Measurements from ENCODE around the gene AGMO. TPM values are rescaled to one million over a fixed set of nuclear protein-coding genes. Genes with fewer than 3 reads are reported as not detected.

Gene AGMO
- total RNA-seq, 2 donors from 2014 or later = 1.9 TPM; not detected in 1

DNA sequence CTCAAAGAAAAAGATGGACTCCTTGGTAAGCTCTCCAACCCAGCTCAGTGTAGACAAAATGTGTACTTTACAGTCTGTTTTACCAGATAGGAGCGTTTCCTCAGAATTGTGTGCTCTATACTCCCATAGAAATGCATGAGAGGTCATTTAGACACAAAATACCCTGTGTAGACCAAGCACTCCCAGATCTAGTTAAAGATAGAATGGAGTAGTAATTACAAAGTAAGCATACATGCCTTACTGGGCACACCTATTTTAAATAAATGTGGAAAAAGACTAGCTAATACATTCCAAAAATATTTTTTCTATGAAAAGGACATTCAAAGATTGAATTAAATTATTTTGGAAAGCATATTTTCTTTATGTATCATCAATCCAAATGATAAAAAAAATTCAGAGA is 387.3 kb downstream of the AGMO start:
- Histone ChIP-seq H3K9ac (ENCODE audit: extremely low read depth, low read length, poor library complexity, severe bottlenecking) (no peak overlapping the region), H3K4me1 (ENCODE audit: control insufficient read depth, insufficient read depth, low read length) (no peaks in the 10 kb centered on the region), H3K9me3 (ENCODE audit: control insufficient read depth, low read length) (no peaks in the 10 kb centered on the region), H3K4me3 (ENCODE audit: low read length) (no peak overlapping the region), H3K36me3 (ENCODE audit: control insufficient read depth, insufficient read depth, low read length) (no peaks in the 10 kb centered on the region), H3K27me3 (ENCODE audit: control insufficient read depth, insufficient read depth, low read length, poor library complexity, severe bottlenecking) (no peaks in the 10 kb centered on the region), H3K27ac (ENCODE audit: low read depth, low read length) (no peak overlapping the region)
- Mint-ChIP-seq H3K27me3 (ENCODE audit: insufficient read depth) (no peaks in the 10 kb centered on the region), H3K27ac (no peak overlapping the region), H3K36me3 (ENCODE audit: low read depth) (peaks cover 2% of the 10 kb centered on the region), H3K4me3 (no peak overlapping the region), H3K4me1 (peaks cover 2% of the 10 kb centered on the region), H3K9me3 (peaks cover 4% of the 10 kb centered on the region)
- DNase-seq = no peak
- TF ChIP-seq, protein P1, sequence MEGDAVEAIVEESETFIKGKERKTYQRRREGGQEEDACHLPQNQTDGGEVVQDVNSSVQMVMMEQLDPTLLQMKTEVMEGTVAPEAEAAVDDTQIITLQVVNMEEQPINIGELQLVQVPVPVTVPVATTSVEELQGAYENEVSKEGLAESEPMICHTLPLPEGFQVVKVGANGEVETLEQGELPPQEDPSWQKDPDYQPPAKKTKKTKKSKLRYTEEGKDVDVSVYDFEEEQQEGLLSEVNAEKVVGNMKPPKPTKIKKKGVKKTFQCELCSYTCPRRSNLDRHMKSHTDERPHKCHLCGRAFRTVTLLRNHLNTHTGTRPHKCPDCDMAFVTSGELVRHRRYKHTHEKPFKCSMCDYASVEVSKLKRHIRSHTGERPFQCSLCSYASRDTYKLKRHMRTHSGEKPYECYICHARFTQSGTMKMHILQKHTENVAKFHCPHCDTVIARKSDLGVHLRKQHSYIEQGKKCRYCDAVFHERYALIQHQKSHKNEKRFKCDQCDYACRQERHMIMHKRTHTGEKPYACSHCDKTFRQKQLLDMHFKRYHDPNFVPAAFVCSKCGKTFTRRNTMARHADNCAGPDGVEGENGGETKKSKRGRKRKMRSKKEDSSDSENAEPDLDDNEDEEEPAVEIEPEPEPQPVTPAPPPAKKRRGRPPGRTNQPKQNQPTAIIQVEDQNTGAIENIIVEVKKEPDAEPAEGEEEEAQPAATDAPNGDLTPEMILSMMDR (conservative IDR thresholded peaks at IDR 0.05) = no peak
- 100% methylated on average over 1 of the region's 1 CpG; no CpG with 5 or more reads in 1 of the 2 experiments for WGBS, 2 experiments (ENCODE audit: insufficient coverage in 1 of 2, insufficient read length in 1 of 2)

DNA sequence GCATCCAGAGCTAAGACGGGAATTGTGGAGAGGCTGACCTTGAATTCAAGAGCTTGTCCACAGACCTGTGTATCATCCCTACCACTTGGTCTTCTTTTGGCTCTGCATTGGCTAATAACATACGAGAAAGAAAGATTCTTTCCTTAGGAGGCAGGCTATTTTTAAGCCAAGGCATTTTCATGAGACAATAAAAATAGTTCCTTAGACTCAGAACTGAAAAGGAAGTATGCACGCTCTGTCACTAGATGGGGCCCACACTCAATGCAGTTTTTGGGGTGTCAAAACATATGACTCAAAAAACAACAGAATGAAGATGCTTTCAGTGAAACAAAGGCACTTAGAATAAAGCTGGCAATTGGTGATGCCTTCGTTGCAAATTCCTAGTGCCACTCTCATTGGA is 393.3 kb downstream of the AGMO start:
- Histone ChIP-seq H3K27ac (ENCODE audit: low read depth, low read length) (no peak overlapping the region), H3K27me3 (ENCODE audit: control insufficient read depth, insufficient read depth, low read length, poor library complexity, severe bottlenecking) (no peaks in the 10 kb centered on the region), H3K9ac (ENCODE audit: extremely low read depth, low read length, poor library complexity, severe bottlenecking) (no peak overlapping the region), H3K4me3 (ENCODE audit: low read length) (no peak overlapping the region), H3K4me1 (ENCODE audit: control insufficient read depth, insufficient read depth, low read length) (no peaks in the 10 kb centered on the region), H3K9me3 (ENCODE audit: control insufficient read depth, low read length) (no peaks in the 10 kb centered on the region), H3K36me3 (ENCODE audit: control insufficient read depth, insufficient read depth, low read length) (no peaks in the 10 kb centered on the region)
- Mint-ChIP-seq H3K36me3 (ENCODE audit: low read depth) (no peaks in the 10 kb centered on the region), H3K27me3 (ENCODE audit: insufficient read depth) (no peaks in the 10 kb centered on the region), H3K4me1 (no peaks in the 10 kb centered on the region), H3K27ac (no peak overlapping the region), H3K4me3 (no peak overlapping the region), H3K9me3 (peaks cover 5% of the 10 kb centered on the region)
- no peak for DNase-seq
- 90 to 93% methylated on average over 3 to 4 of the region's 4 CpGs for WGBS, 2 experiments (ENCODE audit: insufficient coverage in 1 of 2, insufficient read length in 1 of 2)
- TF ChIP-seq, protein P1 (conservative IDR thresholded peaks at IDR 0.05) = no peak

DNA sequence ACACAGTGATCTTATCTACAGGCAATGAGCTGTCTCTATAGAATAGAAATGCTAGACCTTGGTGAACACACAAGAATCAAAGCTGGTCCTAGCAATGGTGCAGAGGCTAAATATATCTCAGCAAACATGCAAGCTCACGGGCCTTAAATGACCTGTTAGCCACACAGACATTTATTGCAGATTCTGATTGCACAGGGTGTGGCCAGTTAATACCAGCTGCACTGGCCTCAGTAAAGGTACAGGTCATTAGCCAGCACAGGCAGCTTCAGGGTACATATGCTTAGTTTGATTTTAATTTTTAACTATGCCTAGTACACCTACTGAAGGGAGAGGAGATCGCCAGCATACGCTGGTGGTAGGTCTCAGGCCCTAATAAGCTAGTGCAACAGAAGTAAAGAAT is 393.9 kb downstream of the AGMO start:
- Histone ChIP-seq H3K27me3 (ENCODE audit: control insufficient read depth, insufficient read depth, low read length, poor library complexity, severe bottlenecking) (no peaks in the 10 kb centered on the region), H3K4me1 (ENCODE audit: control insufficient read depth, insufficient read depth, low read length) (no peaks in the 10 kb centered on the region), H3K27ac (ENCODE audit: low read depth, low read length) (no peak overlapping the region), H3K9me3 (ENCODE audit: control insufficient read depth, low read length) (no peaks in the 10 kb centered on the region), H3K4me3 (ENCODE audit: low read length) (no peak overlapping the region), H3K36me3 (ENCODE audit: control insufficient read depth, insufficient read depth, low read length) (no peaks in the 10 kb centered on the region), H3K9ac (ENCODE audit: extremely low read depth, low read length, poor library complexity, severe bottlenecking) (no peak overlapping the region)
- DNase-seq = no peak
- WGBS, 2 experiments (ENCODE audit: insufficient coverage in 1 of 2, insufficient read length in 1 of 2) = 97 to 100% methylated on average over 1 to 3 of the region's 3 CpGs
- Mint-ChIP-seq H3K27me3 (ENCODE audit: insufficient read depth) (no peaks in the 10 kb centered on the region), H3K36me3 (ENCODE audit: low read depth) (no peaks in the 10 kb centered on the region), H3K4me1 (no peaks in the 10 kb centered on the region), H3K9me3 (peaks cover 5% of the 10 kb centered on the region), H3K27ac (no peak overlapping the region), H3K4me3 (no peak overlapping the region)
- TF ChIP-seq, protein P1 (conservative IDR thresholded peaks at IDR 0.05) = no peak

Data from endodermal cell (in vitro differentiated cells).